Epidermal melanocyte (primary cell): Measurements from ENCODE around the gene CBLC.

Experiments used
- DNase-seq: peaks from one replicate; pipeline ENCODE4 v3.0.0; 2011; ENCODE audit warnings: low spot score; ENCODE audit not compliant: insufficient read length

The CBLC gene

GRCh38 chr19:44799627-44800346 lies 22.1 kb downstream of the CBLC start:
- no peak for DNase-seq

- DNase-seq, result peak; percentile 74
These were observed 22.8 kb downstream of the CBLC start for GRCh38 chr19:44800461-44800860.

GRCh38 chr19:44803442-44804428 lies 26.0 kb downstream of the CBLC start:
- no peak for DNase-seq

GRCh38 chr19:44806291-44806690 lies 28.6 kb downstream of the CBLC start:
- no peak for DNase-seq

- DNase-seq, result no peak
These were observed 29.5 kb downstream of the CBLC start for GRCh38 chr19:44807162-44807561.

- no peak for DNase-seq
These were observed 30.2 kb downstream of the CBLC start for GRCh38 chr19:44807652-44808462.

- peak; percentile 95 for DNase-seq
These were observed 31.0 kb downstream of the CBLC start, which contains the start of gene BCAM for GRCh38 chr19:44808463-44809371. Gene BCAM (plus strand): TSS chr19:44809103. CDS start chr19:44809125, 22 bp downstream.

GRCh38 chr19:44809577-44810233 lies 32.0 kb downstream of the CBLC start:
- no peak for DNase-seq

- no peak for DNase-seq
These were observed 32.8 kb downstream of the CBLC start for GRCh38 chr19:44810234-44811121.

- no peak for DNase-seq
These were observed 33.4 kb downstream of the CBLC start for GRCh38 chr19:44811122-44811419.

GRCh38 chr19:44812142-44812718 lies 34.5 kb downstream of the CBLC start:
- no peak for DNase-seq

- DNase-seq, result no peak
These were observed 35.6 kb downstream of the CBLC start for GRCh38 chr19:44813070-44813840.

- no peak for DNase-seq
These were observed 36.3 kb downstream of the CBLC start for GRCh38 chr19:44813841-44814470.

GRCh38 chr19:44814517-44814916 lies 36.8 kb downstream of the CBLC start:
- DNase-seq, result no peak

- no peak for DNase-seq
These were observed 38.6 kb downstream of the CBLC start for GRCh38 chr19:44816301-44816700.

- DNase-seq, result no peak
These were observed 40.2 kb downstream of the CBLC start for GRCh38 chr19:44817725-44818465.
